Type B pancreatic cell (in vitro differentiated cells): ENCODE data around the gene GXYLT2. TPM values are rescaled to one million over a fixed set of nuclear protein-coding genes. Genes with fewer than 3 reads are reported as not detected.

Source experiments
- DNase-seq: peaks from one replicate; pipeline ENCODE4 v3.0.0; 2021; ENCODE audit warnings: mixed read lengths; ENCODE audit not compliant: unreplicated experiment; ENCODE audit errors: extremely low spot score
- H3K27ac Mint-ChIP-seq: 2 replicates; pipeline ENCODE4 v1.8.0; 2021; ENCODE audit warnings: mild to moderate bottlenecking, mixed read lengths
- H3K27me3 Mint-ChIP-seq: 2 replicates; pipeline ENCODE4 v1.8.0; 2021; ENCODE audit warnings: mixed read lengths
- H3K36me3 Mint-ChIP-seq: 2 replicates; pipeline ENCODE4 v1.8.0; 2021; ENCODE audit warnings: mixed read lengths
- H3K4me1 Mint-ChIP-seq: one replicate; pipeline ENCODE4 v1.8.0; 2021; ENCODE audit warnings: mixed read lengths; ENCODE audit not compliant: unreplicated experiment
- H3K4me3 Mint-ChIP-seq: 2 replicates; pipeline ENCODE4 v1.8.0; 2021; ENCODE audit warnings: mild to moderate bottlenecking, mixed read lengths
- H3K9me3 Mint-ChIP-seq: 2 replicates; pipeline ENCODE4 v1.8.0; 2021; ENCODE audit warnings: mixed read lengths
- CTCF ChIP-seq: fragments of 200-600 bp; sonication (generic); conservative IDR thresholded peaks from 2 replicates; pipeline ENCODE4 v1.5.0; 2021; ENCODE audit warnings: antibody characterized with exemption, mild to moderate bottlenecking
- total RNA-seq: library from RNA; stranded (reverse); gene quantifications from 2 replicates; pipeline ENCODE4 v1.2.1, GENCODE V29; 2021; ENCODE audit warnings: low replicate concordance

Gene GXYLT2
- total RNA-seq, 1 donor from 2014 or later, result 25.8 TPM

- Mint-ChIP-seq H3K27ac (peak overlapping the region; percentile 70), H3K36me3 (peaks cover 13% of the 10 kb centered on the region), H3K4me1 (peaks cover 32% of the 10 kb centered on the region)
These were observed 137.0 kb downstream of the GXYLT2 start for GRCh38 chr3:73024836-73025235.

GRCh38 chr3:73026111-73026759 is 138.4 kb downstream of the GXYLT2 start:
- H3K27me3 Mint-ChIP-seq, result no peaks in the 10 kb centered on the region
- peaks cover 31% of the 10 kb centered on the region for H3K4me1 Mint-ChIP-seq
- peaks cover 4% of the 10 kb centered on the region for H3K9me3 Mint-ChIP-seq
- H3K36me3 Mint-ChIP-seq, result peaks cover 14% of the 10 kb centered on the region
- no peak for DNase-seq
- H3K27ac Mint-ChIP-seq, result no peak overlapping the region
- no peak for TF ChIP-seq CTCF
- H3K4me3 Mint-ChIP-seq, result no peak overlapping the region

More at GRCh38 chr3:73024836-73025235, 137.0 kb downstream of the GXYLT2 start:
- Mint-ChIP-seq H3K4me3 (no peak overlapping the region), H3K27me3 (no peaks in the 10 kb centered on the region), H3K9me3 (no peaks in the 10 kb centered on the region)
- TF ChIP-seq CTCF, result no peak
- DNase-seq, result no peak

Other genes starting within 250 kb of the GXYLT2 start
- 22.9 and 23.7 TPM in 2 replicates for gene SHQ1, start 39.6 kb upstream of the GXYLT2 start, total RNA-seq
- 86.5 and 100 TPM in 2 replicates for gene PPP4R2, start 108.8 kb downstream of the GXYLT2 start, total RNA-seq
- gene EBLN2, start 173.6 kb downstream of the GXYLT2 start, total RNA-seq, result 6.3 and 6.4 TPM in 2 replicates